Vagina (tissue), 2 donors: ENCODE measurements around the gene ITGA11.

Experiments used
- POLR2A ChIP-seq, 2 donors: fragments of 450-650 bp; IDR thresholded peaks; one replicate each; pipeline ENCODE4 v1.6.1; 2017; ENCODE audit warnings: antibody characterized with exemption in 2 of 2, mild to moderate bottlenecking in 2 of 2, moderate library complexity in 2 of 2
- POLR2AphosphoS5 ChIP-seq, 2 donors: sonication (generic); formaldehyde crosslinking; IDR thresholded peaks; one replicate each; pipeline ENCODE4 v1.9.0; 2017; ENCODE audit warnings: antibody characterized with exemption in 2 of 2, mild to moderate bottlenecking in 2 of 2, low read depth in 1 of 2; ENCODE audit not compliant: insufficient read depth in 1 of 2
- TF ChIP-seq, protein P1 (sequence below), 3 experiments: fragments of 450-650 bp in 2 of 3; fragments of 200-600 bp in 1 of 3; sonication (generic) in 1 of 3; IDR thresholded peaks; one replicate each; pipeline ENCODE4 v1.5.1; 2017 to 2019; ENCODE audit warnings: antibody characterized with exemption in 3 of 3, mild to moderate bottlenecking in 2 of 3, moderate library complexity in 2 of 3

DNA sequence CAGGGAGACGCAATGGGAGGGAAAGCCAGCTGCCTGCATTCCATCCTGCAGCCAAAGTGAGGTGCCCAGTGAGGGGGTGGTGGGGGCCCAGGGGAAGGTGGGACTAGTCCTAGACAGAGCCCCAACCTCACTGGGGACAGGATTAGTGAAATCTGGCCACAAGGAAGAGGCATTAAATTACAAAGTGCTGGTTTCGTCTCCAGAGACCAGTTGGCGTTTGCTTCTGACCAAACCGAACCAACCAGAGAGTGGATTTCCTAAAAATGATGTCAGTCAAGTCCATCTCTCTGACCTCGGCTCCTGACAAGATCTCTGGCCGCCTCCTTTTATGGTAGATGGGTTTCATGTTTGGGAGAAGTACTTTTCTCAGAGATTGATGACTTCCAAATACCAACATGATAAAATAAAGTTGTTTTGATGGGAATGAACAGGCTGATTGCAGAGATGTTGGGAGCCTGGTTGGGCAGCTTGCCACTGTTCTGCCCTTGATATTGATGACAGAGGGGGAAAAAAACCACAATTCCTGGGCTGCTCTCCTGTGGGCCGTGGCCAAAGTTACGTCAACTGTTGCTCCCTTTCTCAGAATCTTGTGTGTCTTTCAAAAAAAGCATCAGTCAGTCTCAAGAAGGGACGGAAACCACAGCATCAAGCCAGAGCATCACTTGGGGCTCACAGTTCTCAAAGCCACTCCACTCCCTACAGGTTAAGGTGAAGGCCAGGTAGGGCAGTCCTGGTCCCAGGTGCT, 24.6 kb downstream of the ITGA11 start:
- TF ChIP-seq POLR2AphosphoS5 (IDR thresholded peaks at IDR 0.05; ENCODE audit: insufficient read depth in 1 of 2, low read depth in 1 of 2): no peak
- no peak for TF ChIP-seq POLR2A (IDR thresholded peaks at IDR 0.05)
- TF ChIP-seq, protein P1, sequence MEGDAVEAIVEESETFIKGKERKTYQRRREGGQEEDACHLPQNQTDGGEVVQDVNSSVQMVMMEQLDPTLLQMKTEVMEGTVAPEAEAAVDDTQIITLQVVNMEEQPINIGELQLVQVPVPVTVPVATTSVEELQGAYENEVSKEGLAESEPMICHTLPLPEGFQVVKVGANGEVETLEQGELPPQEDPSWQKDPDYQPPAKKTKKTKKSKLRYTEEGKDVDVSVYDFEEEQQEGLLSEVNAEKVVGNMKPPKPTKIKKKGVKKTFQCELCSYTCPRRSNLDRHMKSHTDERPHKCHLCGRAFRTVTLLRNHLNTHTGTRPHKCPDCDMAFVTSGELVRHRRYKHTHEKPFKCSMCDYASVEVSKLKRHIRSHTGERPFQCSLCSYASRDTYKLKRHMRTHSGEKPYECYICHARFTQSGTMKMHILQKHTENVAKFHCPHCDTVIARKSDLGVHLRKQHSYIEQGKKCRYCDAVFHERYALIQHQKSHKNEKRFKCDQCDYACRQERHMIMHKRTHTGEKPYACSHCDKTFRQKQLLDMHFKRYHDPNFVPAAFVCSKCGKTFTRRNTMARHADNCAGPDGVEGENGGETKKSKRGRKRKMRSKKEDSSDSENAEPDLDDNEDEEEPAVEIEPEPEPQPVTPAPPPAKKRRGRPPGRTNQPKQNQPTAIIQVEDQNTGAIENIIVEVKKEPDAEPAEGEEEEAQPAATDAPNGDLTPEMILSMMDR (IDR thresholded peaks at IDR 0.05): no peak
